NCI-H146 (cell line): ENCODE results near the gene YKT6.
"Not testable (repeated sequence)": the region's sequence is repeated elsewhere in the genome, so short reads cannot be mapped to it uniquely, and the experiment has no call there.

Experiments used
- DNase-seq: peaks from one replicate; lab custom pipeline; 2025; lab: John Stamatoyannopoulos, UW

YKT6 gene

GRCh38 chr7:44193011-44193802 lies 7.6 kb upstream of the YKT6 start:
- DNase-seq = no peak

DNA sequence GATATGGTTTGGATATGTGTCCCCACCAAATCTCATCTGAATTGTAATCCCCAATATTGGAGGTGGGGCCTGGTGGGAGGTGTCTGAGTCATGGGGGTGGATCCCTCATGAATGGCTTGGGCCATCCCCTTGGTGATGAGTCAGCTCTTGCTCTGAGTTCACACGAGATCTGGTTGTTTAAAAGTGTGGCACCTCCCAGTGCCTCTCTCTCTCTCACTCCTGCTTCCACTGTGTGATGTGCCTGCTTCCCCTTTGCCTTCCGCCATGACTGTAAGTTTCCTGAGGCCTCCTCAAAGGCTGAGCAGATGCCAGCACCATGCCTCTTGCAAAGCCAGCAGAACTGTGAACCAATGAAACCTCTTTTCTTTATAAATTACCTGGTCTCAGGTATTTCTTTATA lies 6.7 kb upstream of the YKT6 start:
- no peak for DNase-seq

DNA sequence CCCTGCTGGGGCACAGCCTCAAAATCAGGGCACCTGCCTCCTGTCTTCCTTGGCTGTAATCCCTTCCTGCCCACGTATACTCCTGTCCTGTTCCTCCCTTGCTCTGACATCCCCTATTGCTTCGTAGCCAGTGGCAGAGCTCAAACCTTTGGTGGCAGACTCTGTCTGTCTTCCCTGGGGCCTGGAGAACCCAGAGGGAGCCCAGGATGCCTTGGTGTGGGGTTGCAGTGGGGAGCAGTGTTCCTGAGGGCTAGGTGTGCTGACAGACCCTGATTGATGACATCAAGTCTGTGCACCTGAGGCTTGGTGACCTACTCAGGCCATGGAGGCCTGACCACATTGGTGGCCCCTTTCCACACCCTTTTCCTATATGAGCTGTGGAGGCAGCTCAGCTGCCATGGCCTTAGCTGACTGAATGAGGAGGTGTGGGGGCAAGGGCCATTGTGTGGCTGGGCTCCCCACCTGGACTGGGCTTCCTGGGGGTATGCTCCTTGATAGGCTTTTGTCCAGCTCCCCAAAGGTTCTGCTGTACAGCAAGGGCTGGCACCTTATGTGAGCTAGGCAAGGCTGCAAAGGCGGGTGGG lies 6.1 kb upstream of the YKT6 start:
- no peak for DNase-seq

- DNase-seq = no peak
Measured at GRCh38 chr7:44195889-44196288, 4.9 kb upstream of the YKT6 start.

GRCh38 chr7:44196450-44196872 lies 4.3 kb upstream of the YKT6 start:
- DNase-seq = peak; percentile 61

DNA sequence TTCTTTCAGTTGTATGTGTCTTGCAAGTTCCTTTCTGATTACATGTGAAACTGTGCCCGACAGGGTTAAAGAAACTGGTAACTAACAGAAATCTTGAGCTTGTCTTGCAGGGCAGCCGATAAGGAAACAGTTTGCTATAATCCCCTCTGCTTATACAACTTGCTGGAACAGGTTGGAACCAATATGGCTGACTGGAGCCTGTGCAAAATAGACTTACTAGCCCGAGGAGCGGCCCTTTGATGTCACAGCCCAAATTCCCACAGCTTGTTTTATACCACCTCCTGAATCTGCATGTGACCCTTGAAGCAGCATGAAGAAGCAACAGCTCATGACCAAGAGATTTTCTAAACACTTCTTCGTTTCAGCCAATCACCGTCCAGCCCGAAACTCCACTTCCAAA lies 3.3 kb upstream of the YKT6 start:
- no peak for DNase-seq

DNA sequence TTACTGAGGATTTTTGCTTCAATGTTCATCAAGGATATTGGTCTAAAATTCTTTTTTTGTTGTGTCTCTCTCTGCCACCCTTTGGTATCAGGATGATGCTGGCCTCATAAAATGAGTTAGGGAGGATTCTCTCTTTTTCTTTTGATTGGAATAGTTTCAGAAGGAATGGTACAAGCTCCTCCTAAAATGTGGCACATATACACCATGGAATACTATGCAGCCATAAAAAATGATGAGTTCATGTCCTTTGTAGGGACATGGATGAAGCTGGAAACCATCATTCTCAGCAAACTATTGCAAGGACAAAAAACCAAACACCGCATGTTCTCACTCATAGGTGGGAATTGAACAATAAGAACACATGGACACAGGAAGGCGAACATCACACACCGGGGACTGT lies 615 bp upstream of the YKT6 start:
- not testable (repeated sequence) for DNase-seq

GRCh38 chr7:44201813-44202212 lies 1.0 kb downstream of the YKT6 start:
- DNase-seq = no peak

GRCh38 chr7:44206008-44206407 lies 5.2 kb downstream of the YKT6 start:
- no peak for DNase-seq

GRCh38 chr7:44208085-44208484 lies 7.3 kb downstream of the YKT6 start:
- DNase-seq = no peak

DNA sequence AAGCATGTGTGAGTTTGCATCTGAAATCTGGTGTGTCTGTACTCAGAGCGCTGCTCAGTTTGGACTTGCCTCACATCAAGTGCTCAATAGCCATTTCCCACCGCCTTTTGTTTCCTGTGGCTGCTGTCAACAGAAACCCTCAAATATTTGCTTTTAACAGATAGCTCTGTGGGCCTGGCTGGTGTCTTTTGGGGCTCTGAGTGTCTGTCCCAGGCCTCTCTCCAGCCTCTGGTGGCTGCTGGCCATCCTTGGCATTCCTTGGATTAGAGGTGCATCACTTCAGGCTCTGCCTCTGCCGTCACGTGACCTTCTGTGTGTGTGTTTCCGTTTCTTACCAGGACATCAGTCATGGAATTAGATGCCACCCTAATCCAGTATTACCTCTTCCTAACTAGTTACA lies 9.3 kb downstream of the YKT6 start:
- DNase-seq = no peak

DNA sequence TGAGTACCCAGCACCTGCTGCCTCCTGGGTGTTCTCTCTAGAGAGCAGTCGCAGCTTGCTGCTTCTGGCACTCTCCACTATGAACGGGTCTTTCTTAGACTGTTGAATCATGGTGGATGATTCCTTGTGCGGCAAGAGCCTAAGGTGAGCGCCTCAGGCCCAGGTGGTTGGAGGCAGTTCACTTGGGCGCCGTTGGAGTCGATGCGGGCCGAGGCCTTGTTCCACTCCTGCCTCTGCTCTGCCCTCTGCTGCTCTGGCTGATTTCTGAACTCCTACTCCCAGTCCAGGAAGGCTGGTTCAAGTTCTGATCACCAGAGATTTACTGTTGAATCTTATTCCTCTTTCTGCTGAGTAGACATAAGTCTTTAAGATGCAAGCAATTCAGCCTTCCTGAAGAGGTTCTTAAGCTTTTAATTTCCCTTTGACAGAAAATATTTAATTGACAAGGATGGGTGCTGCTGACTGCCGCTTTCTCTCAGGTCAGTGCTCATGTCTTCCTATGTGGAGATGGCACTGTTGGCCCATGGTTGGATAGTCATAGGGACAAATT lies 10.4 kb downstream of the YKT6 start:
- no peak for DNase-seq

DNA sequence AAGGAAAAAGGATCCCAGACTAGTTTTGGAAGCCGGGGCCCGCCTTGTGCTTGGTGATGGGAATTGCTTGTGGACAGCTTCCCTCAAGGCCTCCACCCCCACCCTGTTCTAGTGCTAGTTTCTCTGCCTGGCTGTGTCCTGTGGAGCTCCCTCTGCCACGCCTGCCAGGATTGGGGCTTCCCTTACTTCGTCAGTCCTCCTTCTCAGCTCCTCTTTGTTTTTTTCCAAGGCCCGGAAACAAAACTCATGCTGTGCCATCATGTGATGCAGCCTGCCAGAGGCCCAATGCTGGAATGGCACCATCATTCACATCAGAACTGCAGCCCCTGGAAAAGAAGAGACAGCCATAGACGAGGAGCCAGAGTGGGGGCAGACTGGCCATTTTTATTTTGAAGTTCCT lies 11.2 kb downstream of the YKT6 start:
- no peak for DNase-seq

- no peak for DNase-seq
Measured at GRCh38 chr7:44212581-44213184, 11.9 kb downstream of the YKT6 start.

DNA sequence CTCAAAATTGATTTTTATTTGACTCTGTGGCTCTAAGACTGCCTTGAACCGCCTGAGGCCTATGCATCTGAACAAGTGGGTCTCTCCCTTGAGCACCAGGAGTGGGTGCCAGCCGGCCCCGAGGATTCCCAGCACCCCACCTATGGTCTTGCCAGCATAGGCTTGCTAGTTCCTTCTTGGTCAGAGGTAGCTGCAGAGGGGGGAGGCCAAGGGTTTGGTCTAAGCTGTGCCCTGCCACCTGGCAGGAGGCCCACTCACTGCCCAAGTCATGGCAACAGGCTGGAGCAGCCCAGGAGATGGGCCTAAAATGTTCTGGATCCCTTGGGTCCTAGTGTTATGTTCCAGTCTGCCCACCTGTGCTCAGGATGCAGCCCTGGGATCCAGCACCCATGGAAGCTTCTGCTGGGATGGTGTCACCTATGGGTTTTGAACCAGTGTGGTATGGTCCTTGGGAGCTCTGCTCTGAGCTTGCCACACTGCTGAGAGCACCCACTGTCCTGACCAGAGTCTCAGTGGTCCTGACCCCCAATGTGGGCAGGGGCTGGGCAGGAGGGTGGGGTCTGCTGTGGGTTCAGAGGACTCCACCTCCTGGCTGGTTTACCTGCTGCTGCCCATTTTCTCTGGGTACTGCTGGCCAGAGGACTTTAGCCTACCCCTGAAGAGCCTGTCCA lies 12.6 kb downstream of the YKT6 start:
- DNase-seq = no peak

DNA sequence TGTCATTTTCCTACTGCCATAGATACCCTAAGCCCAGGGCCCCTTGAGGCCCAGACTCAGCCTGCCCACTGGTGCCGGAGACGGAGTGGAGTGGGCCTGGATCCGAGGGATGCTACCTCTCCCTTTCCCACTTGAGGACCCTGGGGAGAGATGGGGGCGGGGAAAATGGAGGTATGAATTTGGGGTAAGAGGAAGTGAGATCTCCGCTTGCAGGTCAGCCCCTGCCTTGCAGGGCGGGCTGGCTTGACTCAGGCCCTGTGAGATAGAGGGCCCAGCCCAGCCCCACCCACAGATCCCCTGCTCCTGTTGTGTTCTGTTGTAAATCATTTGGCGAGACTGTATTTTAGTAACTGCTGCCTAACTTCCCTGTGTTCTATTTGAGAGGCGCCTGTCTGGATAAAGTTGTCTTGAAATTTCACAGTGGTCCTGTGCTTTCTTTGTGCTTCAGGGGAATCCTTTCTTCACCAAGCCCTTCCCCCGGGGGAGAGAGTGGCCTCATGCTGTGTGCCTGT lies 13.2 kb downstream of the YKT6 start:
- no peak for DNase-seq

DNA sequence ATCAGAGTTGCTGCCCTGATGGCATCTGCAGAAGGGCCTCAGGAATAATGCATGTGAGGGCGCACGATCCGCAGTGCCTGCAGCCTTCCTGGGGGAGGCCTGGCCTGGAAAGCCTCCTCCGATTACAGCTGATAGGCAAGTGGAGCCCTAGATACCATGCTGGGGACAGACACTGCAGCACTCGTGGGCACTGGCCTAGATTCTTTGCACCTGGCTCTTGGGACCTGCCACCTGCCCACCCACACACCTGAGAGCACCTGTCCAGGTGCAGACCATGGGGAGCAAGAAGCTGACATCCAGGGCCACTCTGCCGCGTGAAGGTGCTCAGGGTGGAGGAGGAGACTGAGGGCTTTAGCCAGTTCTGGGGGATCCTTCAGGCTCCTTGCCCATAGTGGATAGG lies 14.8 kb downstream of the YKT6 start:
- peak; percentile 82 for DNase-seq

DNA sequence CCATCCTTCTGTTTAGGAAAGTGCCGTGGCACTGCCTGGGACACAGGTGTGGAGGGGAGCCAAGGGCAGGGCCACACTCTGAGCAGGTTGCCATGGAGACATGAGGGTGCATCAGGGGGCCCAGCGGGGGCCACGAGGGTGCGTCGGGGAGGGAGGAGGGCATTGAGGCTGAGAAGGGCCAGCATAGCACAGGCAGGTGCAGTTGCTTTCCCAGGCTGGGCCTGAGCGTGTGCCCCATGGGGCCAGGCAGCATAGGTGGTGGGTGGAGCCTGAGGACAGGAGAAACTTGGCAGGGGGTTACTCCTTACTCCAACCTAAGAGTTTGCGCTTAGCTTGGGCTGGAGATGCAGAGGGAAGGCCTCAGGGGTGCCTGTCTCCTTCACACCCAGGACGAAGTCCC lies 15.2 kb downstream of the YKT6 start:
- peak; percentile 86 for DNase-seq

- DNase-seq = no peak
Measured at GRCh38 chr7:44216521-44217222, 15.9 kb downstream of the YKT6 start.

DNA sequence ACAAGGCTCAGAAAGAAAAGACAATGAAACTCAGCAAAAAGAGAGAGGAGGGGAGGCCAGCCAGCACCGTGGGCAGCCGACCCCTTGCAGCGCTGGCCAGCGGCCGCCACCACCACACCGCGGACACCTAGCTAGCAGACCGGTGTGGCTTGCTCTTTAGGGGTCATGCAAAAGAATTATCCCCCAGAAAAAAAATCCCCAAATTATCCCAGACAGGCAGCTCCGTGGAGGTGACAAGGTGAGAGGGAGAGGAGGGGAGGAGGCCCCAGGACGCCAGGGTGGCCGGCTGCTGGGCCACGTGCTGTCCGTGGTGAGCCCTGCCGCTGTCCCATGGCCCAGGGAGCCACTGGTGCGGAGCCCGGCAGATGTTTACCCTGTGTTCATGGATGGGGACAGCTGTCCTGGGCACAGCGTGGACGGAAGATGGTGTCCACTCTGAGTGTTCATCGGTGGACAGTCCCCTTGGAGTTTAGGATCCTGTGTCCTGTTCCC lies 16.5 kb downstream of the YKT6 start:
- no peak for DNase-seq

GRCh38 chr7:44217852-44218402 lies 17.1 kb downstream of the YKT6 start:
- DNase-seq = no peak
